GM06990 (cell line): ENCODE results near the gene GALNT9.

ENCODE experiments used
- DNase-seq: peaks from one replicate; pipeline ENCODE4 v3.0.0-alpha.2; 2011; ENCODE audit not compliant: insufficient read length; ENCODE audit errors: extremely low read depth
- H3K27me3 ChIP-seq: replicated peaks from 2 replicates; pipeline ENCODE4 v1.6.0; 2011; ENCODE audit warnings: low read length; ENCODE audit not compliant: control insufficient read depth, insufficient read depth
- H3K36me3 ChIP-seq: 2 replicates; pipeline ENCODE4 v1.5.1; 2011; ENCODE audit warnings: low read length; ENCODE audit not compliant: control insufficient read depth, insufficient read depth
- H3K4me3 ChIP-seq: replicated peaks from 2 replicates; pipeline ENCODE4 v1.5.1; 2011; ENCODE audit warnings: low read depth, mild to moderate bottlenecking, control low read depth, low read length
- CTCF ChIP-seq: IDR thresholded peaks from 2 replicates; pipeline ENCODE4 v1.5.1; 2011; ENCODE audit warnings: low read length, control low read depth, mild to moderate bottlenecking, inconsistent platforms; ENCODE audit not compliant: insufficient read depth, poor library complexity, severe bottlenecking

Gene GALNT9

DNA sequence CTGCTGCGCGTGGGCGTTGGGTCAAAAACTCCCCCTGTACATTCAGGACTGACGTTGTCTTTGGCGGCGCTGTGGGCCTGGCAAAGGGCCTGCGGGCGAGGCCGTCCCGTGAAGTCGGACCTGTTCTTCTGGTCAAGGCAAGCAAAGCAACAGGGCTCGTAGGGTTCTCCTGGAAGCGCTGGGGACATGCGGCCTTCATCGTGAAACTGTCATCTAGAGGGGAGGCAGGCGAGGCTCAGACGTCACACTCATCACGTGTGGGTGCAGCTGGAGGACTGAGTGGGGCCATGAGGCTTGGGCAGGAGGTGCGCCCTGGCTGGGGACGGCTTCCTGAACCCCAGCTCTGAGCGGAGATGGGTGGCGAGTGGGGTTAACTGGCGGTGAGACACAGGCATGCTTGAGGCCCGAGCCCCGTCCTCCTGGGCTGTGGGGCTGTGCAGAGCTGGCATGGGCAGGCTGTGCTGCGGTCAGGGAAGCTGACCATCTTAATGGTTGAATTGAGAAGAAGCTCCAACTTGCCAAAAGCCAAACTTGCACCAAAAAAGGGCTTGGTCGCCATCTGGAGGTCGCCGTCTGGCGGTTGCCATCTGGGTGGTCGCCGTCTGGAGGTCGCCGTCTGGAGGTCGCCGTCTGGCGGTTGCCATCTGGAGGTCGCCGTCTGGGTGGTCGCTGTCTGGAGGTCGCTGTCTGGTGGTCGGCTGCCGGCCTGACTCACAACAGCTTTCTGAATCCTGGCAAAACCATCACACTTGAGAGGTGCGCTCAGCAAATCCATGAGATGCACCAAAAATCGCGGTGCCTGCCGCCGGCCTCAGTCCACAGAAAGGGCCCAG, 119.0 kb downstream of the GALNT9 start:
- Histone ChIP-seq H3K27me3 (no peaks in the 10 kb centered on the region; the same call in 1 of the 2 replicates), H3K4me3 (no peak overlapping the region), H3K36me3 (no peaks in the 10 kb centered on the region)
- no peak for DNase-seq
- TF ChIP-seq CTCF: no peak

DNA sequence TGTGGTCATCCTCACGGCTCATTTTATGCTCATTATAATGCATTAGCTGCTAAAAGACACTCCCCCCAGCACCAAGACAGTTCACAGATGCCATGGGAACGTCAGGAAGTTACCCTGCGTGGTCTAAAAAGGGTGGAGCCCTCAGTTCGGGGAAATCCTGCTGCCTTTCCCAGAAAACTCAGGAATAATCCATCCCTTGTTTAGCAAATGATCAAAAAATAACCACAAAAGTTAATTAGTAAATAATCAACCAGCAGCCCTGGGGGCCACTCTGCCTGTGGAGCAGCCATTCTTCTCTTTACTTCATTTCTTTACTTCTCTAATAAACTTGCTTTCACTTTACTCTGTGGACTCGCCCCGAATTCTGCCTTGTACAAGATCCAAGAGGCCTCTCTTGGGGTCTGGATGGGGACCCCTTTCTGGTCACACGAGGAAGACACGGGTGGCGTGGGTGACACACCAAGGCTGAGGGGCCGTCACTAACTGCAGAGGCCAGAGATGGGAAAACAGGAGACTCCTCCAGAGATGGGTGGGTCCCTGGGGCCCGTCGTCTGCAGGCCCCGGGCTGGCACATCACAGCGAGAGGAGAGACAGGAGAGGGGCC, 119.7 kb downstream of the GALNT9 start:
- H3K27me3 ChIP-seq: no peaks in the 10 kb centered on the region; the same call in 1 of the 2 replicates
- no peak overlapping the region for H3K4me3 ChIP-seq
- no peak for DNase-seq
- no peaks in the 10 kb centered on the region for H3K36me3 ChIP-seq
- no peak for TF ChIP-seq CTCF

GRCh38 chr12:132208153-132208823, 121.1 kb downstream of the GALNT9 start:
- Histone ChIP-seq H3K4me3 (no peak overlapping the region), H3K27me3 (no peaks in the 10 kb centered on the region; the same call in 1 of the 2 replicates), H3K36me3 (no peaks in the 10 kb centered on the region)
- DNase-seq: no peak
- no peak for TF ChIP-seq CTCF

- Histone ChIP-seq H3K4me3 (no peak overlapping the region), H3K36me3 (no peaks in the 10 kb centered on the region), H3K27me3 (no peaks in the 10 kb centered on the region; the same call in 1 of the 2 replicates)
- DNase-seq: no peak
- no peak for TF ChIP-seq CTCF
Observed at GRCh38 chr12:132207083-132207775, 122.2 kb downstream of the GALNT9 start.

- Histone ChIP-seq H3K27me3 (no peaks in the 10 kb centered on the region; the same call in 1 of the 2 replicates), H3K36me3 (no peaks in the 10 kb centered on the region), H3K4me3 (no peak overlapping the region)
- no peak for DNase-seq
- no peak for TF ChIP-seq CTCF
Observed at GRCh38 chr12:132206046-132206434, 123.3 kb downstream of the GALNT9 start.
